NCI-H2081 treated with DMSO at 0.1 percent for 48 hours (cell line): ENCODE measurements around the gene VAV3.
A peak's percentile ranks its signal among the peaks of the same experiment; 100 is the strongest.

Experiments
- DNase-seq: peaks from one replicate; lab custom pipeline; 2025; lab: John Stamatoyannopoulos, UW

VAV3 gene

DNA sequence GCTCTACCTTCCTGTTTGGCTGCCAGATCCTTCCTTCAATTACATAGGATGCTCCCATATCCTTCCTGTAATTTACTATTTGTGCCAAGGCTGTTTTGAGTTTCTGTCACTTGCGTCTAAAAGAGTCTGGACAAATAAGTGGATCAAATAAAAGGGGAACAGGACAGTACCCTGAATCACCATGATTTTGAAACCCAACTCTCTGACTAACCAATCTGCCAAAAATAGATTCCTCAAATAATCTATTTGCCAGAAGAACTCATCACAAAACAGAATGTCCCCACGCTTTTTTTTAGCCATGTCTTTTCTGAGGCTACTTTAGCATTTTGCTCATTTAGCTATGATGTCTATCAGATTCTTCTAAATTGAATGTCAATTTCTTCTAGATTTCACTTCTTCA is 431.5 kb downstream of the VAV3 start:
- DNase-seq = no peak

DNA sequence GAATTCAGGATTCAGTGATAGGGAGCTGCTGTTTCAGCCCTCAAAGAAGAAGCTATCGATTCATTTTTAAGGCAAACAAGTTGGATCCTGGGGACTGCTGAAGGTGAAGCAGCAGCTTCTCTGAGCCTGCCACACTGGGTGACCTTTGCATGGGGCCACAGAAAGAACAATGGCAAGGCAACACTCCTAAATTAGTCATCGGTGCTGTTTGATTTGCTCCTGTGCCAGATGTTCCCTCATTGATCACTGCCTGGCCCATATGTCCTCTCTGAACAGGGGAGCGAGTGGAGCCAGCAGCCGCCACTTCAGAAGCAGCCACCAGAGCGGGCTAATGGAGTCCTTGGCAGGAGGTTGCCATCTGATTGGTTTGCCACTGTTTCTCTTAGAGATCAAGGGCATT is 432.7 kb downstream of the VAV3 start:
- DNase-seq = no peak

GRCh38 chr1:107531065-107531908 is 433.7 kb downstream of the VAV3 start:
- no peak for DNase-seq

GRCh38 chr1:107530543-107530942 is 434.4 kb downstream of the VAV3 start:
- DNase-seq = no peak

DNA sequence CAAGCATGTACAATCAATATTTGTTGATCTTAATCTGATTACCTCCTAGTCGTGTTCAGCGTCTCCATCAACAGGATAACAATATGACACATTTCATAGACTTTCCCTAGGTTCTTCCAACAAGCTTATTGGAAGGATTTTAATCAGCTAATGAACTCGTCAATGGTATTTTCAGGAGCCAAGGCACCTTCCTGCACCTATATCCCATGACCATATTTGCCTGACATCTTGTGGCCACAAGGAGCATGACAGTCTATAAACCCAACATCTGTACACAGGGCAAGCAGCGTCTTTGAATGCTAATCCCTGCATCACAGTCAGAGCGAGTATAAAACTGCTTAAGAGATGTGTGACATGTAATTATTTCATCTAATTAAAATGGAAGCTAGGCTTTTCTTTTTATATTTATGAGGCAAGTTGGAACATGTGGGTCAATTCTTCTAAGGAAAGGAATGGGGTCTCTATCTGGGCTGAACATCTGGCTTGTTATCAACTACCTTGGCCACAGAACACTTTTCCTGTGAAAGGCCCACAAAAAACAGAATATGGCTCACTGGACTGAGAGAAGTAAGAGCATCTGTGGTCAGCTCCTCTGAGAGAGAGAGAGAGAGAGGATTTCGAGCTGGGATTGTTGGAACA is 435.4 kb downstream of the VAV3 start:
- DNase-seq = peak; percentile 37

GRCh38 chr1:107526524-107527198 is 438.3 kb downstream of the VAV3 start:
- DNase-seq = no peak

DNA sequence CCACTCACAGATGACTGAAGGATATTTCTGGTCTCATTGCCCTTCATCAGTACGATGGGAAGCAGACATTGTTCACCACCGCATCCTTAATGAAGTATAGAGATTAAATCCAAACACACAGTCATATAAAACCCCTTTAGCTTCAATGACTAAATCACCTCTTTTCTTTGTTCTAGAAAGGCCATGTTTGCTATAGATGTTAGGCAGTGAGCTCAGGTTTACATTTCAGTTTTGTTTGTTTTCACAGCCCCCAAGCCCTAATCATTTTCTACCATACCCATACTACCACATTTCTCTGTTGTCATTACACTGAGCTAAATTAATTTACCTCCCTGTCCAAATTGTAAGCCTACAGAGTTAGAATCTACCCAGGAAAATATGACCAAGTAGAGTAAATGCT is 439.0 kb downstream of the VAV3 start:
- DNase-seq = no peak

- no peak for DNase-seq
These were observed 439.8 kb downstream of the VAV3 start for GRCh38 chr1:107525145-107525544.

- no peak for DNase-seq
These were observed 440.7 kb downstream of the VAV3 start for GRCh38 chr1:107524301-107524700.

DNA sequence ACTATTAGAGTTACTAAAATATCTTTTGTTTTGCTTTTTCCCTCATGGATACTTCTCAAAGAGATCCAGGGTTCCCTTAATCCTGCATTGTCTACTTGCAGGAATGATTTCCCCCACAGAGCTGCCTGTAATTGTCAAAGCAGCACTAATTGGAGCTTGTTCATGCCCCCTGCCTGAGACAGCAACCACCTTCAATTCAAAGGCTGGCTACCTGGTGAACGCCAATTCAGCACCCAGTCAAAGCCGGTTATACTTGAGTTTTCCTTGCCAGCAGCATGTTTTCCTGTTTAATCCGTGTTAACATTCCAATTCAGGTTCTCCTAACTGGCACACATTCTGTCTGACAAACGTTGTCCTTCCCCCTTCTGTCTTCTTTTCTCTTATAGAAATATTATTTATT is 441.2 kb downstream of the VAV3 start:
- no peak for DNase-seq

GRCh38 chr1:107523061-107523460 is 441.9 kb downstream of the VAV3 start:
- no peak for DNase-seq
